Astrocyte (in vitro differentiated cells and primary cell): ENCODE measurements around the gene CLCF1.

ENCODE experiments used
- EZH2 ChIP-seq: IDR thresholded peaks from 2 replicates; pipeline ENCODE4 v1.6.1; 2012; ENCODE audit warnings: mild to moderate bottlenecking, low read length, inconsistent platforms; ENCODE audit not compliant: insufficient read depth
- TF ChIP-seq, protein P1 (sequence below): IDR thresholded peaks from 2 replicates; pipeline ENCODE4 v1.5.1; 2011; ENCODE audit warnings: low read depth, mild to moderate bottlenecking, inconsistent platforms, low read length, moderate library complexity; ENCODE audit not compliant: insufficient read depth

DNA sequence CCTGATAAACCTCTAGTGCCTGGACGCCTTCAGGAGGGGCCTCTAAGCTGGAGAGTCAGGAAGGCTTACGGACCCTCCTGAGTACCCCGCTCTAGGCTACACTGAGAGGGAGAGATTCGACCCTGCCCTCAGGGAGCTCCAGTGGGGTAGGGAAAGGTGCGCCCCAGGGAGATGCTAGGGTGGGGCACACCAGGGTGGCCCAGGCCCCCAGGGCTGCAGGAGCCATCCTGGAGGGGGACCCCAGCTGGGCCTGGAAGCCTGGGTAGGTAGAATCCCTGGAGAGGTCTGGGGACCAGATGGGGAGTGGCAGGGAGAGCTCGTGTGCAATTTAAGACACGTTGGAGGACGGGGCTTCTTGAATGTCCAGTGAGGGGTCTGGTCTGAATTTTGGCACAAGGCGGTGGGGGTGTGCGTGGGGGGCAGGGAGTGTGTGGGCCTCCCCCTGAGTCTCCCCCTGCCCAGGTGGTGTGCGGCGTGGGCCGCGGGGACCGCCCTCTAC is 46.8 kb upstream of the CLCF1 start:
- TF ChIP-seq, protein P1, sequence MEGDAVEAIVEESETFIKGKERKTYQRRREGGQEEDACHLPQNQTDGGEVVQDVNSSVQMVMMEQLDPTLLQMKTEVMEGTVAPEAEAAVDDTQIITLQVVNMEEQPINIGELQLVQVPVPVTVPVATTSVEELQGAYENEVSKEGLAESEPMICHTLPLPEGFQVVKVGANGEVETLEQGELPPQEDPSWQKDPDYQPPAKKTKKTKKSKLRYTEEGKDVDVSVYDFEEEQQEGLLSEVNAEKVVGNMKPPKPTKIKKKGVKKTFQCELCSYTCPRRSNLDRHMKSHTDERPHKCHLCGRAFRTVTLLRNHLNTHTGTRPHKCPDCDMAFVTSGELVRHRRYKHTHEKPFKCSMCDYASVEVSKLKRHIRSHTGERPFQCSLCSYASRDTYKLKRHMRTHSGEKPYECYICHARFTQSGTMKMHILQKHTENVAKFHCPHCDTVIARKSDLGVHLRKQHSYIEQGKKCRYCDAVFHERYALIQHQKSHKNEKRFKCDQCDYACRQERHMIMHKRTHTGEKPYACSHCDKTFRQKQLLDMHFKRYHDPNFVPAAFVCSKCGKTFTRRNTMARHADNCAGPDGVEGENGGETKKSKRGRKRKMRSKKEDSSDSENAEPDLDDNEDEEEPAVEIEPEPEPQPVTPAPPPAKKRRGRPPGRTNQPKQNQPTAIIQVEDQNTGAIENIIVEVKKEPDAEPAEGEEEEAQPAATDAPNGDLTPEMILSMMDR = no peak
- TF ChIP-seq EZH2 = no peak
